Esophagus squamous epithelium (tissue), 4 donors: Measurements from ENCODE around the gene TSN.

Source experiments
- CTCF ChIP-seq, 6 experiments: fragments of 450-650 bp in 4 of 6; fragments of 200-600 bp in 2 of 6; sonication (generic) in 2 of 6; IDR thresholded peaks; one replicate each; pipeline ENCODE4 v1.5.1; 2016 to 2019; ENCODE audit warnings: antibody characterized with exemption in 6 of 6, mild to moderate bottlenecking in 4 of 6, moderate library complexity in 4 of 6
- POLR2A ChIP-seq, 4 donors: fragments of 450-650 bp; IDR thresholded peaks; one replicate each; pipeline ENCODE4 v1.6.1; 2017; ENCODE audit warnings: antibody characterized with exemption in 4 of 4, mild to moderate bottlenecking in 4 of 4, moderate library complexity in 3 of 4

- TF ChIP-seq POLR2A (IDR thresholded peaks at IDR 0.05) (no peak), CTCF (IDR thresholded peaks at IDR 0.05) (no peak)
Observed at GRCh38 chr2:121736140-121736461, 19.4 kb upstream of the TSN start.
